ENCODE measurements around the gene KRTAP9-1. TPM values are rescaled to one million over a fixed set of nuclear protein-coding genes. Genes with fewer than 3 reads are reported as not detected.
"Not testable (repeated sequence)": the region's sequence is repeated elsewhere in the genome, so short reads cannot be mapped to it uniquely, and the experiment has no call there.

The KRTAP9-1 gene
- not detected for total RNA-seq
- long read RNA-seq, result 0 reads

- intact Hi-C loops (cut with DNase I); H3K27me3 ChIP-seq; ATAC-seq; H3K27ac ChIP-seq; H3K4me1 ChIP-seq; H3K36me3 ChIP-seq; H3K9me3 ChIP-seq; DNase-seq; H3K4me3 ChIP-seq: not testable (repeated sequence)
- WGBS (ENCODE audit: insufficient coverage, low coverage, low lambda C conversion rate, missing lambda C conversion rate), result no CpG with 5 or more reads among the region's 1 CpG
Observed at GRCh38 chr17:41189837-41190318, at the start of gene KRTAP9-1. TSS of gene KRTAP9-1 (plus strand) at chr17:41189887. CDS start at chr17:41189887, 0 bp downstream.

GRCh38 chr17:41140360-41141131, 49.1 kb upstream of the KRTAP9-1 start, which contains the start of gene KRTAP4-6:
TSS of gene KRTAP4-6 (minus strand) at chr17:41140544. CDS start at chr17:41140487, 57 bp downstream.
- no peak for DNase-seq
- TF ChIP-seq POLR2A (IDR thresholded peaks at IDR 0.05) (no peak), CTCF (IDR thresholded peaks at IDR 0.05) (no peak)
- H3K9me3 ChIP-seq, result no peaks in the 10 kb centered on the region
- H3K4me1 ChIP-seq, result no peaks in the 10 kb centered on the region
- WGBS (ENCODE audit: insufficient coverage, low coverage, low lambda C conversion rate, missing lambda C conversion rate), result 53% methylated on average over 4 of the region's 6 CpGs
- no peak within 1 kb of the TSS for H3K27ac ChIP-seq
- no peak for ATAC-seq
- intact Hi-C loops (cut with DNase I), result no loop called here
- H3K36me3 ChIP-seq, result no peaks in the 10 kb centered on the region
- no peaks in the 10 kb centered on the region for H3K27me3 ChIP-seq
- no peak within 1 kb of the TSS for H3K4me3 ChIP-seq

- ATAC-seq (no peak), DNase-seq (no peak)
- no peaks in the 10 kb centered on the region for H3K9me3 ChIP-seq
- no peaks in the 10 kb centered on the region for H3K36me3 ChIP-seq
- no peak overlapping the region for H3K4me3 ChIP-seq
- no peaks in the 10 kb centered on the region for H3K27me3 ChIP-seq
- H3K4me1 ChIP-seq, result no peaks in the 10 kb centered on the region
- no peak overlapping the region for H3K27ac ChIP-seq
- intact Hi-C loops (cut with DNase I), result no loop called here
- TF ChIP-seq POLR2A (IDR thresholded peaks at IDR 0.05) (no peak), CTCF (IDR thresholded peaks at IDR 0.05) (no peak)
Observed at GRCh38 chr17:41141361-41141760, 48.3 kb upstream of the KRTAP9-1 start.

GRCh38 chr17:41144846-41145245, 44.8 kb upstream of the KRTAP9-1 start:
- H3K27me3 ChIP-seq, result no peaks in the 10 kb centered on the region
- no peak overlapping the region for H3K27ac ChIP-seq
- H3K36me3 ChIP-seq, result no peaks in the 10 kb centered on the region
- ATAC-seq (no peak), DNase-seq (no peak)
- H3K4me3 ChIP-seq, result no peak overlapping the region
- H3K4me1 ChIP-seq, result no peaks in the 10 kb centered on the region
- 68% methylated on average over 1 of the region's 1 CpG for WGBS (ENCODE audit: insufficient coverage, low coverage, low lambda C conversion rate, missing lambda C conversion rate)
- TF ChIP-seq POLR2A (IDR thresholded peaks at IDR 0.05) (no peak), CTCF (IDR thresholded peaks at IDR 0.05) (no peak)
- no peaks in the 10 kb centered on the region for H3K9me3 ChIP-seq
- intact Hi-C loops (cut with DNase I), result no loop called here

- TF ChIP-seq CTCF (IDR thresholded peaks at IDR 0.05), result no peak
- no peak for TF ChIP-seq POLR2A (IDR thresholded peaks at IDR 0.05)
- no peak for ATAC-seq
- WGBS (ENCODE audit: insufficient coverage, low coverage, low lambda C conversion rate, missing lambda C conversion rate), result 62% methylated on average over 2 of the region's 2 CpGs
- H3K27ac ChIP-seq, result no peak overlapping the region
- no peaks in the 10 kb centered on the region for H3K4me1 ChIP-seq
- no peak for DNase-seq
- H3K4me3 ChIP-seq, result no peak overlapping the region
- H3K36me3 ChIP-seq, result no peaks in the 10 kb centered on the region
- H3K27me3 ChIP-seq, result no peaks in the 10 kb centered on the region
- intact Hi-C loops (cut with DNase I), result no loop called here
- H3K9me3 ChIP-seq, result no peaks in the 10 kb centered on the region
Observed at GRCh38 chr17:41145261-41145660, 44.4 kb upstream of the KRTAP9-1 start.
